ENCODE data around the gene DNAH11. TPM values are rescaled to one million over a fixed set of nuclear protein-coding genes. Genes with fewer than 3 reads are reported as not detected.
A peak's percentile ranks its signal among the peaks of the same experiment; 100 is the strongest.

Gene DNAH11
- total and polyA plus RNA-seq, 9 of the 15 experiments (the other 6 are each of a cell fraction or from before 2014, with no cell fraction given): under 0.01 TPM; not detected in 7

DNA sequence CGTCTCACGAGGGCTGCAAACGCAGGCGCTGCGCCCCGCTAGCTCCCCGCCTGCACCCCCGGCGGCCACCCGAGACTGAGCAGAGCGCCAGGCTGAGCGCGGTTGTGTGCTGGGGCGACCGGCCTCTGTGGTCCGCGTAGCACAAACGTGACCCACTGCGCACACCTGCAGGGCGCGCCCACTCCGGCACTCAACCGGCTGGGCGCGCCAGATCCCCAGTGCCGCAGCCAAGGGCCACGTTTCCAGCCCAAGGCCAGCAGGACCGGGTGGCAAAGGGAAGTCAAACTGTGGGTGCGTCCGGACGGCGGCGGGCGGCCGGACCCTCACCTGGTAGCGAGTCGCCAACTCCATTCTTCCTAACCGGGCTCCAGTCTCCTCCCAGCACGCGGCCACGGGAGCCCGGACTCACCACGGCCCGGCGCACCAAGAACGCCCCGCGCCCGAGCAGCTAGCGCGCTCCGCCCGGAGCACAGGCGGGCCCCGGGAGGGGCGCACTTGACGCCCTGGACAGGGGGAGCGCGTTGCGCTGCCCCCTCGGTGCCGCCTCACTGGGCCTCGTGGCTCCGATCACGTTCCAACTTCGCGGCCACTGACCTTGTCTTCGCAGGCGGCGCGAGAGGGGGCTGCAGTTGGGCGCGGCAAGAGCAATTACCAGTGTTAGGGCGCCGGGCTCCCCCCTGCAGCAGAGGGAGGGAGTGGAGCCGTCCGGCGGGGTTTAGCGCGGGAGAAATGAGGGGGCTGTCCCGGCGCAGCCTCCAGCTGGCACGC, 402.8 kb downstream of the DNAH11 start, which contains the start of gene CDCA7L:
Gene CDCA7L (minus strand): TSS at position 446 of the 768 bp plus-strand sequence. CDS start 95 bp downstream, at position 351.
- Histone ChIP-seq H3K4me2 (ENCODE audit: insufficient read depth, low read length) (peak within 1 kb of the TSS; percentile 54), H3K79me2 (ENCODE audit: control insufficient read depth, insufficient read depth, low read length) (no peaks in the 10 kb centered on the region), H3K4me1 (replicated peaks in 1 of 2; ENCODE audit: control insufficient read depth in 2 of 2, insufficient read depth in 2 of 2, low read length in 2 of 2) (peaks cover 6 to 16% of the 10 kb centered on the region in 2 experiments; a peak in 4 of 5 replicates), H3K27me3 (ENCODE audit: control insufficient read depth in 2 of 2, insufficient read depth in 2 of 2, low read length in 2 of 2) (peaks cover 6 to 24% of the 10 kb centered on the region in 2 experiments), H3K9ac (ENCODE audit: insufficient read depth in 1 of 2, low read depth in 2 of 2, low read length in 2 of 2) (peak within 1 kb of the TSS; percentile 45 to 87), H3K27ac (ENCODE audit: extremely low read depth, low read depth, low read length) (no peak within 1 kb of the TSS), H3K36me3 (ENCODE audit: control insufficient read depth, insufficient read depth, low read length) (no peaks in the 10 kb centered on the region), H3K4me3 (peak within 1 kb of the TSS; percentile 37), H3K9me3 (replicated peaks; ENCODE audit: control insufficient read depth, insufficient read depth, low read depth, low read length) (no peaks in the 10 kb centered on the region), H2AFZ (ENCODE audit: low read depth, low read length) (peak within 1 kb of the TSS; percentile 56), H4K20me1 (replicated peaks; ENCODE audit: control insufficient read depth, insufficient read depth, low read length) (0 out of 2 replicates have a peak, but pooled peaks cover 3% of the 10 kb centered on the region), H3K9me1 (ENCODE audit: control insufficient read depth, insufficient read depth, low read length) (no peaks in the 10 kb centered on the region)
- POLR2A ChIA-PET: interaction anchor here (0.5 to 0.6 kb wide), 3 partner anchors 56 to 754 kb away, joined by 3 to 4 read pairs (median 3); no protein-coding TSS in a partner anchor
- DNase-seq (ENCODE audit: extremely low read depth in 1 of 4, low spot score in 3 of 4) (peak; percentile 52 to 72 (median 69)), FAIRE-seq (no peak), ATAC-seq (peak; percentile 91)
- in situ Hi-C loops (cut with MboI): no loop called here
- CTCF ChIA-PET (ENCODE audit: low intra/inter-chr PET ratio): no interaction called here
- intact Hi-C loops (cut with micrococcal nuclease): no loop called here
- 2% methylated on average over 57 of the region's 83 CpGs for WGBS (ENCODE audit: insufficient coverage, low coverage, missing lambda C conversion rate)
- BruUV-seq (replicated peaks): TSS peak; percentile 46
- no peak for TF ChIP-seq NFYB (IDR thresholded peaks at IDR 0.05; ENCODE audit: extremely low read depth, insufficient read length)
- TF ChIP-seq, protein P1, sequence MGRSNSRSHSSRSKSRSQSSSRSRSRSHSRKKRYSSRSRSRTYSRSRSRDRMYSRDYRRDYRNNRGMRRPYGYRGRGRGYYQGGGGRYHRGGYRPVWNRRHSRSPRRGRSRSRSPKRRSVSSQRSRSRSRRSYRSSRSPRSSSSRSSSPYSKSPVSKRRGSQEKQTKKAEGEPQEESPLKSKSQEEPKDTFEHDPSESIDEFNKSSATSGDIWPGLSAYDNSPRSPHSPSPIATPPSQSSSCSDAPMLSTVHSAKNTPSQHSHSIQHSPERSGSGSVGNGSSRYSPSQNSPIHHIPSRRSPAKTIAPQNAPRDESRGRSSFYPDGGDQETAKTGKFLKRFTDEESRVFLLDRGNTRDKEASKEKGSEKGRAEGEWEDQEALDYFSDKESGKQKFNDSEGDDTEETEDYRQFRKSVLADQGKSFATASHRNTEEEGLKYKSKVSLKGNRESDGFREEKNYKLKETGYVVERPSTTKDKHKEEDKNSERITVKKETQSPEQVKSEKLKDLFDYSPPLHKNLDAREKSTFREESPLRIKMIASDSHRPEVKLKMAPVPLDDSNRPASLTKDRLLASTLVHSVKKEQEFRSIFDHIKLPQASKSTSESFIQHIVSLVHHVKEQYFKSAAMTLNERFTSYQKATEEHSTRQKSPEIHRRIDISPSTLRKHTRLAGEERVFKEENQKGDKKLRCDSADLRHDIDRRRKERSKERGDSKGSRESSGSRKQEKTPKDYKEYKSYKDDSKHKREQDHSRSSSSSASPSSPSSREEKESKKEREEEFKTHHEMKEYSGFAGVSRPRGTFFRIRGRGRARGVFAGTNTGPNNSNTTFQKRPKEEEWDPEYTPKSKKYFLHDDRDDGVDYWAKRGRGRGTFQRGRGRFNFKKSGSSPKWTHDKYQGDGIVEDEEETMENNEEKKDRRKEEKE (IDR thresholded peaks at IDR 0.05; ENCODE audit: borderline replicate concordance in 1 of 2, control insufficient read depth in 1 of 2, low read depth in 2 of 2, low read length in 1 of 2): peak in 1 of 2 experiments; percentile 94; a peak in 2 of 4 replicates
- TF ChIP-seq RBM39 (optimal IDR thresholded peaks at IDR 0.05; ENCODE audit: low read depth, low read length): no peak
- no peak for TF ChIP-seq CBFA2T3 (IDR thresholded peaks at IDR 0.05)
- TF ChIP-seq, protein P2, sequence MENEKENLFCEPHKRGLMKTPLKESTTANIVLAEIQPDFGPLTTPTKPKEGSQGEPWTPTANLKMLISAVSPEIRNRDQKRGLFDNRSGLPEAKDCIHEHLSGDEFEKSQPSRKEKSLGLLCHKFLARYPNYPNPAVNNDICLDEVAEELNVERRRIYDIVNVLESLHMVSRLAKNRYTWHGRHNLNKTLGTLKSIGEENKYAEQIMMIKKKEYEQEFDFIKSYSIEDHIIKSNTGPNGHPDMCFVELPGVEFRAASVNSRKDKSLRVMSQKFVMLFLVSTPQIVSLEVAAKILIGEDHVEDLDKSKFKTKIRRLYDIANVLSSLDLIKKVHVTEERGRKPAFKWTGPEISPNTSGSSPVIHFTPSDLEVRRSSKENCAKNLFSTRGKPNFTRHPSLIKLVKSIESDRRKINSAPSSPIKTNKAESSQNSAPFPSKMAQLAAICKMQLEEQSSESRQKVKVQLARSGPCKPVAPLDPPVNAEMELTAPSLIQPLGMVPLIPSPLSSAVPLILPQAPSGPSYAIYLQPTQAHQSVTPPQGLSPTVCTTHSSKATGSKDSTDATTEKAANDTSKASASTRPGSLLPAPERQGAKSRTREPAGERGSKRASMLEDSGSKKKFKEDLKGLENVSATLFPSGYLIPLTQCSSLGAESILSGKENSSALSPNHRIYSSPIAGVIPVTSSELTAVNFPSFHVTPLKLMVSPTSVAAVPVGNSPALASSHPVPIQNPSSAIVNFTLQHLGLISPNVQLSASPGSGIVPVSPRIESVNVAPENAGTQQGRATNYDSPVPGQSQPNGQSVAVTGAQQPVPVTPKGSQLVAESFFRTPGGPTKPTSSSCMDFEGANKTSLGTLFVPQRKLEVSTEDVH (IDR thresholded peaks at IDR 0.05; ENCODE audit: low read depth, partially characterized antibody): peak; percentile 87
- TF ChIP-seq JUND (IDR thresholded peaks at IDR 0.05; ENCODE audit: borderline replicate concordance, low read depth, low read length): peak; percentile 35; the same call in 1 of the 2 replicates
- TF ChIP-seq JUND (tag; IDR thresholded peaks at IDR 0.05; ENCODE audit: borderline replicate concordance, low read depth, low read length): no peak
- TF ChIP-seq ZNF589 (CRISPR knock-in tag; IDR thresholded peaks at IDR 0.05; ENCODE audit: low read depth): no peak
- peak; percentile 78 for TF ChIP-seq RB1 (IDR thresholded peaks at IDR 0.05; ENCODE audit: low read depth)
- TF ChIP-seq HDAC1 (IDR thresholded peaks at IDR 0.05): no peak
- TF ChIP-seq PHF20 (IDR thresholded peaks at IDR 0.05; ENCODE audit: partially characterized antibody): no peak
- no peak for TF ChIP-seq SRSF9 (IDR thresholded peaks at IDR 0.05; ENCODE audit: borderline replicate concordance, low read depth, low read length)
- no peak for TF ChIP-seq SMAD3 (CRISPR knock-in tag; conservative IDR thresholded peaks at IDR 0.05)
- TF ChIP-seq NEUROD1 (IDR thresholded peaks at IDR 0.05; ENCODE audit: borderline replicate concordance, low read depth, low read length, partially characterized antibody): no peak
- TF ChIP-seq MTA3 (IDR thresholded peaks at IDR 0.05; ENCODE audit: borderline replicate concordance): no peak
- no peak for TF ChIP-seq KLF13 (tag; IDR thresholded peaks at IDR 0.05; ENCODE audit: borderline replicate concordance, low read depth)

All from K562 (cell line).